GM18861 (cell line): ENCODE measurements around the gene TMEM225B.
A peak's percentile ranks its signal among the peaks of the same experiment; 100 is the strongest.
"Not testable (repeated sequence)": the region's sequence is repeated elsewhere in the genome, so short reads cannot be mapped to it uniquely, and the experiment has no call there.

ENCODE experiments used
- ATAC-seq: cut with Tn5 transposase; IDR thresholded peaks from one replicate; pipeline ENCODE4 v1.9.1; 2021; ENCODE audit not compliant: unreplicated experiment

The TMEM225B gene

GRCh38 chr7:99597762-99598501, at the start of gene TMEM225B:
Gene TMEM225B, plus strand, starts transcription at chr7:99598267. Its CDS starts 6,122 bp downstream, at chr7:99604389.
- no peak for ATAC-seq

DNA sequence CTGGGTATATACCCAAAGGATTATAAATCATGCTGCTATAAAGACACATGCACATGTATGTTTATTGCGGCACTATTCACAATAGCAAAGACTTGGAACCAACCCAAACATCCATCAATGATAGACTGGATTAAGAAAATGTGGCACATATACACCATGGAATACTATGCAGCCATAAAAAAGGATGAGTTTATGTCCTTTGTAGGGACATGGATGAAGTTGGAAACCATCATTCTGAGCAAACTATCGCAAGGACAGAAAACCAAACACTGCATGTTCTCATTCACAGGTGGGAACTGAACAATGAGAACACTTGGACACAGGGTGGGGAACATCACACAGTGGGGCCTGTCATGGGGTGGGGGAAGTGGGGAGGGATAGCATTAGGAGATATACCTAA, 48.5 kb upstream of the TMEM225B start:
- not testable (repeated sequence) for ATAC-seq

GRCh38 chr7:99551334-99551733, 46.7 kb upstream of the TMEM225B start:
- ATAC-seq = no peak

GRCh38 chr7:99551767-99552463, 46.2 kb upstream of the TMEM225B start, which contains the start of gene FAM200A:
Gene FAM200A, minus strand, starts transcription at chr7:99552114. Its CDS starts 3,707 bp downstream, at chr7:99548407.
- peak; percentile 94 for ATAC-seq

GRCh38 chr7:99553039-99553438, 45.0 kb upstream of the TMEM225B start:
- ATAC-seq = no peak

DNA sequence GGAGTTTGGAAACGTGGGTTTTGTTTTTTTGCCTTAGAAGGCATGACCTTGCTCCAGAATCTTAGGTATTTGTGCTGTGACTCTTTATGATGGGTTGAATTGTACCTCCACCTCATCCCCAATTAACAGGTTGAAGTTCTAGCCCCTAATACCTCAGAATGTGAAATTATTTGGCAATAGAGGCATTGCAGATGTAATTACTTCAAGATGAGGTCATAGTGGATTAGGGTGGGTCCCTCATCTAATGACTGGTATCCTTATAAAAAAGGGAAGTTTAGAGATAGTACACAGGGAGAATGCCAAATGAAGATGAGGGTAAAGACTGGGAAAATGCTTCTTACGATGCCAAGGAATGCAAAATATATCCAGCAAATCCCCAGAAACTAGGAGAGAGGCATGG, 43.1 kb upstream of the TMEM225B start:
- no peak for ATAC-seq

GRCh38 chr7:99557196-99557607, 40.9 kb upstream of the TMEM225B start:
- no peak for ATAC-seq

DNA sequence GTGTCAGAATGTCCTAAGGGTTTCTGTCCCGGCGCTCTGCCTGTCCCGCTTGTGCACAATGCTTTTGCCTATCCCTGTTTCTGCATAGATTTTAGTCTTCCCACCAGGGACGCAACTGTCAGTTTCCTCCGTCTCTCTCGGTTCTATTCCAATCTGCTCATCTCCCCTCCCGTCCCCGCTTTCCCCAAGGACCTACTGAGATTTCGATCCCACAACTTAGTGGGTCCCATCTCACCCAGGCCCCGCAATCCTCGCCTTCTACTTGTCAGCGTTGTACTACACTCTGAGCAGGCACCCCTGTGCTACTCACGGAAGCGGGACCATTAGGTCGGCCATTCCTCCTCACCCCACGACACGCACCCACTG, 40.1 kb upstream of the TMEM225B start:
- peak; percentile 17 for ATAC-seq

DNA sequence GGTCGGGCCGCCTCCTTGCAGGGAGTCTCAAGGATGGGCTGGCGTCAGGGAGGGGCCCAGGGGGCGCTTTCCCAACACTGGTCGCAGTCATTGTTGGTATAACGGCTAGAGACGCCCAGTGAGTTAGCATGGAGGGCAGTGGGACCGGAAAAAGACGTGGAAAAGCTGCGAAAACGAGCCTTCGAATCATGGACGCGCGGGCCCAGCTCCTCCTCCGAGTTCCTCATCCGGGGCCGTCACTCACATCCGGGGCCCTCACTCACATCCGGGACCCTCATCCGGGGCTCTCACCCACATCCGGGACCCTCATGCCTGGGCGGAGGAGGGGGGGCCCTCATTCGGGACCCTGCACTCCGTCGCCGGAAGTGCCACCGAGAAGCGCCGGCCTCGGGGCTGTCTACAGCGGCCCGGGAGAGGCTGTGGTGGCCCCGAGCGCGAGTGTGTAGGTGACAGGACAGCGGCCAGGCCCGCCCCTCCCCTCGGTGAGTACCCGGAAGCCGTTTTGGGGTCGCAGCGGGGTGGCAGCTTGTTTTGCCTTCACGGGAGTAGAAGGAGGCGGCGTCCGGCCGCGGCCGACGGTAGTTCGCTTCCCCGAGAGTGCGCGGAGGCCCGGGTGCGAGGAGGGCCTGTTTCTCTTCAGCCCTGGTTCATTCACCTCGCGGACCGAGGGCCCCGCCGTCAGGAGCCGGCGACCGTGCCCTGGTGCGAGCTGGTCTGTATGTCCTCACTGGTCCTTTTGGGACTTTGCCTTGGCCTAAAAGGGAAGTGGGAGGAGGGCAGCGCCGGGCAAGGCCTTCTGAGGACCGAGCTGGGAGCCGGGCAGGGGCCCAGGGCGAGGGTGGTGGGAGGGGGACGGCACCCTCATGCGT, 39.5 kb upstream of the TMEM225B start, which contains the start of gene ZNF655:
TSS of gene ZNF655 (plus strand) at position 337 of the 869 bp plus-strand sequence. CDS start 1,918 bp downstream, outside the sequence.
- ATAC-seq = peak; percentile 76

- ATAC-seq = no peak
Measured at GRCh38 chr7:99559175-99559915, 38.7 kb upstream of the TMEM225B start.

DNA sequence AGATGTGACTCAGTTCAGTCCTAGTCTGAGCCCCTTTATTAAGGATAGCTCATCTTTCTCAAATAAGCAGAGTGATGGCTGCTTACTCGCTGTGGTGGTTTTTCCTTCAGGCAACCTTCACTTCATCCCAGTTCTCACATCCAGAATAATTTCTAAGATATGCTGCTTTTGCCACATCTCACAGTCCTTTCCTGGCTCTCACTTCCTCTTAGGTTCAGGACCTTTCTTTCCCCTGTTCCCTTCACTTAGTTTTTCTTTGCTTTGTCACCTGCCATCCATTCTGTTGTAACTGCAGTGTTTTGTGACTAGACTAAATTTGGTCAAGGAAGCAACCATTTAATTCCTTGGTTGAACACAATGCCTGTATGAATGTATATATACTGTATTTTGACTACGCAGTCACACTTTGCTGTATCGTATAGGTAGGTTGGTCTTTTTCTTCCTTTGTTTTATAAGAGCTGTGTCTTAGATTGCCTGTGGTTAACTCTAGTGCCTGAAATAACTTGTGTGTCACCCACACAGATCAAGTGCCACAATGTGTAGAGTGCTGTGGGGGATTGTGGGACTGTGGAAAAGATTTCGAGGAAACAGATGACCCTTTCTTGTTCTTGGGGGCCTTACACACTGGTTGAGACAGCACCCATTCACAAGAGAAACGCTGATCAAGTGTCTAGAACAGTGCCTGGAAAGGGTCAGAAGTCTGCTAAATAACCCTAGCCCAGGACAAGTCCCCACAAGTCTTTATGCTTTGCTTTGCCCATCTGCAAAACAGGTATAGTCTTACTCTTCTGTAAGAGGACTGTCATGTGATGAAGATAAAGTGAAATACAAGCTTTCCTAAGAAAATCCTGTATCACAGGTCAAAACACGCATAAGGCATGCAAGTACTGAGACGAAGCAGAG, 37.0 kb upstream of the TMEM225B start:
- no peak for ATAC-seq

GRCh38 chr7:99561737-99562051, 36.4 kb upstream of the TMEM225B start:
- no peak for ATAC-seq

GRCh38 chr7:99562114-99562784, 35.8 kb upstream of the TMEM225B start:
- ATAC-seq = no peak

- ATAC-seq = no peak
Measured at GRCh38 chr7:99562832-99563231, 35.2 kb upstream of the TMEM225B start.

DNA sequence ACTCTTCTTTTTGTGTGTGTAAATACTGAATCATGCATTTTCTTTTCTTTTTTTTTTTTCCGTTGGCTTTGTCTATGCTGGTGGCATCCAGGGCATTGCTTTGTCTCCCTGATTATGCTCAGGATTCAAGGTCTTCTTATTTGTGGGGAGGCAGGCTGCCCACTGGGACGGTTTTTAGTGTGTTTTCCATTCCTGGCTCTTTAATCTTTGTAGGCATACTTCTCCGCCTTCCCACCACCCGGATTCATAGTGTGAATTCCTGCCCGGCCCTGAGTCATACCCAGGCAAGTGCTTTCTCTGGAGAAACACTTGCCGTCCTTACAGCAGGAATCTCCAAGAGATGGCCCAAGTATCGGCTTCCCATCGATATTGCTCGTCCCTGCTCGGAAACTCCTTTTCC, 34.4 kb upstream of the TMEM225B start:
- ATAC-seq = no peak

- not testable (repeated sequence) for ATAC-seq
Measured at GRCh38 chr7:99568770-99569169, 29.3 kb upstream of the TMEM225B start.

DNA sequence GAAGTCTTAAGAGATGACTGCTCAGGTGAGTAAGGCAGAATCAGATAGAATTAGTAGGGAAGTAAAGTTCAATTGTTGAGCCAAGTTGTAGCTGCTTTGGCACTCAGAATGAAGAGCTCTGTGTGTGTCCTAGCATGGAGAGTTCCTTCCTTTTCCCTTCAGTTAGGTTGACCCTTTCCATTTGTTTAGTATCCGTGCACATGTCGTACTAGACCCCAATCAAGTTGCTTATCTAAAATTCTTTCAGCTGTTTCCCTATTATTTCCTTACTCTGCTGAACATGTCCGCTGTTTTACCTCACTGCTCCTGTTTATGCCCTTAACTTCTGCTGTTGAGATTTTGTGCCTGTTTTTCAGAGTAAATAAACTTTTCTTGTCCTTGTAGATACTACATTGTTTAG, 26.3 kb upstream of the TMEM225B start:
- ATAC-seq = no peak

DNA sequence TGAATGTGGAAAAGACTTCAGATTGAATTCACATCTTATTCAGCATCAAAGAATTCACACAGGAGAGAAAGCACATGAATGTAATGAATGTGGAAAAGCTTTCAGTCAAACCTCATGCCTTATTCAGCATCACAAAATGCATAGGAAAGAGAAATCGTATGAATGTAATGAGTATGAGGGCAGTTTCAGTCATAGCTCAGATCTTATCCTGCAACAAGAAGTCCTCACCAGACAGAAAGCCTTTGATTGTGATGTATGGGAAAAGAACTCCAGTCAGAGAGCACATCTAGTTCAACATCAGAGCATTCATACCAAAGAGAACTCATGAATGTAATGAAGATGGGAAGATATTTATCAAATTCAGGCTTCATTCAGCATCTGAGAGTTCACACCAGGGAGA, 24.8 kb upstream of the TMEM225B start:
- no peak for ATAC-seq

- no peak for ATAC-seq
Measured at GRCh38 chr7:99576251-99576650, 21.8 kb upstream of the TMEM225B start.
